HepG2 (cell line): Measurements from ENCODE around the gene H6PD. TPM values are rescaled to one million over a fixed set of nuclear protein-coding genes. Genes with fewer than 3 reads are reported as not detected.

ENCODE experiments used
- PRMT3 ChIP-seq: sonication (generic); formaldehyde crosslinking; IDR thresholded peaks from 2 replicates; pipeline ENCODE4 v1.8.1; 2022; ENCODE audit warnings: low read depth, mild to moderate bottlenecking, moderate library complexity, missing genetic modification reagents, borderline replicate concordance
- polyA plus RNA-seq, 8 experiments: library from polyadenylated mRNA; depleted of rRNA in 3 of 8; stranded (reverse) in 7 of 8; unstranded in 1 of 8; fragments of >200 nt; fragmentation: Illumina TruSeq in 4 of 8; extraction: Trizol in 4 of 8; gene quantifications; 2 replicates each; pipeline versions ENCODE4 v1.2.1 to v1.2.3, GENCODE V29; 2011 to 2016; ENCODE audit warnings: low read depth in 4 of 8, missing spikeins in 1 of 8, mixed read lengths in 1 of 8; ENCODE audit not compliant: insufficient read depth in 1 of 8
- total RNA-seq, 5 experiments: library from RNA; depleted of rRNA; stranded (reverse); fragments of >200 nt; fragmentation: Illumina TruSeq; extraction: Trizol; gene quantifications; 2 replicates each; pipeline ENCODE4 v1.2.3, GENCODE V29; 2016; ENCODE audit warnings: low read depth in 1 of 5
- TF ChIP-seq, protein P1 (sequence below): sonication (generic); formaldehyde crosslinking; IDR thresholded peaks from 2 replicates; pipeline ENCODE4 v1.4.0; 2020; ENCODE audit warnings: mild to moderate bottlenecking, missing genetic modification reagents

The H6PD gene
- total and polyA plus RNA-seq, 2 of the 13 experiments (the other 11 are each of a cell fraction or from before 2014, with no cell fraction given): 9.3 to 14.1 TPM

DNA sequence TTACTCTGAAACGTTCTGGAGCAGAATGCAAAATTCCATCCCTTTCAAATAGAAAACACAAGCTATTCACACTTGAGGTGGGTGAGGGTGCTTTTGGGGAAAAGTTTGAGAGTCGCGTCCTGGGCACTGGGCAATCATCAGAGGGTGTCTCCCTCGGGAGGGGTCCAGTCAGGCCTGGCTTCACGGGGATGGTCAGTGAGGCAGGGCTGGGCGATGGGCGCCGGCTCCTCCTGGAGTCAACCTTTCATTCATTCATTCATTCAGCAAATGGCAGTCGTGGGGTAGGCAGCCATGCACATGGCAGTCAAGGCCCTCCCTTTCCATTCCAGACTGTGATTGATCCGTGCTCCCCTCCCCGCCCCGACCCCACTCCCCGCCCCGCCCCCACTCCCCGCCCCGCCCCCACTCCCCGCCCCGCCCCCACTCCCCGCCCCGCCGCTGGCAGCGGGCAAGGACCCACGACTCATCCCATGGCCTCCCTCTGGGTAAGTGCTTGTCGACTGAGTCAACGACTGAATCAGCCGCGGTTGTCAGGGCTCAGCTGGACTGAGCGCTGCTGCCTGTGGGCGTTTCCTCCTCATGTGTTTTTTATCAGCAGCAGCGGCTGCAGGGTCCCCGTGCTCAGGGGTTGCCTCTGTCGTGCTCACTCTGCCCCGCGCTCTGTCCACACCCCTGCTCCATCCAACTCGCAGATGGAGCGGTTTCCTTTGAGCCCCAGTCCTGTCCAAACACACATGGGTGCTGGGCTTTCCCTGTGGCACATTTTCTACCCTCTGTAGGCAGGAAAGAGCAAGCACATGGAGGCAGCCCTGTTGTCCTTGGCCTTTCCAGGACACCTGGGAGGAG, 45.7 kb downstream of the H6PD start (continued):
- TF ChIP-seq, protein P1, sequence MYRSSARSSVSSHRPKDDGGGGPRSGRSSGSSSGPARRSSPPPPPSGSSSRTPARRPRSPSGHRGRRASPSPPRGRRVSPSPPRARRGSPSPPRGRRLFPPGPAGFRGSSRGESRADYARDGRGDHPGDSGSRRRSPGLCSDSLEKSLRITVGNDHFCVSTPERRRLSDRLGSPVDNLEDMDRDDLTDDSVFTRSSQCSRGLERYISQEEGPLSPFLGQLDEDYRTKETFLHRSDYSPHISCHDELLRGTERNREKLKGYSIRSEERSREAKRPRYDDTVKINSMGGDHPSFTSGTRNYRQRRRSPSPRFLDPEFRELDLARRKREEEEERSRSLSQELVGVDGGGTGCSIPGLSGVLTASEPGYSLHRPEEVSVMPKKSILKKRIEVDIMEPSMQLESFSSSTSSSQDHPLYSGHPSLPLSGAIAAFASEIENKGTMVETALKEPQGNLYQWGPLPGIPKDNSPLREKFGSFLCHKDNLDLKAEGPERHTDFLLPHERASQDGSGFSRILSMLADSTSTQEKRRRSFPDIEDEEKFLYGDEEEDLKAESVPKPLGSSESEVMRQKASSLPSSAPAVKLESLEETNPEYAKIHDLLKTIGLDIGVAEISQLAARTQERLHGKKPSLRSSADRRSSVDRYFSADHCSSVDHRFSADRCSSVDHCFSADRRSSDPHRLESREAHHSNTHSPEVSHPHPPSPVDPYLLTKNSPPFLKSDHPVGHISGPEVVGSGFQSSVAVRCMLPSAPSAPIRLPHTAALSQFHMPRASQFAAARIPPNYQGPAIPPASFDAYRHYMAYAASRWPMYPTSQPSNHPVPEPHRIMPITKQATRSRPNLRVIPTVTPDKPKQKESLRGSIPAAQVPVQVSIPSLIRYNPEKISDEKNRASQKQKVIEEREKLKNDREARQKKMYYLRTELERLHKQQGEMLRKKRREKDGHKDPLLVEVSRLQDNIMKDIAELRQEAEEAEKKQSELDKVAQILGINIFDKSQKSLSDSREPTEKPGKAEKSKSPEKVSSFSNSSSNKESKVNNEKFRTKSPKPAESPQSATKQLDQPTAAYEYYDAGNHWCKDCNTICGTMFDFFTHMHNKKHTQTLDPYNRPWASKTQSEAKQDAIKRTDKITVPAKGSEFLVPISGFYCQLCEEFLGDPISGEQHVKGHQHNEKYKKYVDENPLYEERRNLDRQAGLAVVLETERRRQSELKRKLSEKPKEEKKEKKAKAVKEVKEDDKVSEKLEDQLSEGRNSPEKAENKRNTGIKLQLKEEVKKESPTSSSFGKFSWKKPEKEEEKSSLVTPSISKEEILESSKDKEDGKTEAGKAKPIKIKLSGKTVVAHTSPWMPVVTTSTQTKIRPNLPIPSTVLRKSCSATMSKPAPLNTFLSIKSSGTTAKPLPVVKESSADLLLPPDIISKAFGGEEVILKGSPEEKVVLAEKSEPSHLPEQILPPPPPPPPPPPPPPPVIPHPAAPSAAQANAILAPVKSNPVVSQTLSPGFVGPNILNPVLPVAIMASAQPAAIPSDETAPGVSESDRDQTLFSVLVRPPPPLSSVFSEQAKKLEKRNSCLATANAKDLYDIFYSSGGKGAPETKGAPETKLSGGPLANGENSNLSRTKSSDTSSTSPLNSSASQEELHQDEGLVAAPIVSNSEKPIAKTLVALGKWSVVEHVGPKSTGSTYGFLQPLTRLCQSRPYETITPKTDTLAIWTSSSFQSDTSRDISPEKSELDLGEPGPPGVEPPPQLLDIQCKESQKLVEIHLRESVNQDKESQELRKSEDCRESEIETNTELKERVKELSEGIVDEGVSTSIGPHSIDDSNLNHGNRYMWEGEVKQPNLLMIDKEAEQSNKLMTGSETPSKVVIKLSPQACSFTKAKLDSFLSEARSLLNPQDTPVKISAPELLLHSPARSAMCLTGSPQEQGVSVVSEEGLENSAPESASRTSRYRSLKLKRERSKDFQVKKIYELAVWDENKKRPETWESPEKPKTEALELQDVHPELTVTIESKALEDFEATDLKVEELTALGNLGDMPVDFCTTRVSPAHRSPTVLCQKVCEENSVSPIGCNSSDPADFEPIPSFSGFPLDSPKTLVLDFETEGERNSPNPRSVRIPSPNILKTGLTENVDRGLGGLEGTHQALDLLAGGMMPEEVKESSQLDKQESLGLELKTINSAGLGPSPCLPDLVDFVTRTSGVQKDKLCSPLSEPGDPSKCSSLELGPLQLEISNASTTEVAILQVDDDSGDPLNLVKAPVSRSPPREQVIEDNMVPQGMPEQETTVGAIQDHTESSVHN: no peak
- TF ChIP-seq PRMT3 (CRISPR knock-in tag): no peak
